PC-9 (cell line): ENCODE results near the gene FGF12. TPM values are rescaled to one million over a fixed set of nuclear protein-coding genes. Genes with fewer than 3 reads are reported as not detected.

Experiments
- BruUV-seq: library from RNA; stranded (reverse); fragments of 400-500 nt; replicated peaks from 2 replicates; lab custom pipeline; 2021; lab: Mats Ljungman, UMichigan
- CTCF ChIA-PET: fragments of 300-600 bp; sonication (Branson Sonifier 250); formaldehyde crosslinking; loops from one replicate; lab custom pipeline; 2022; ENCODE audit warnings: antibody characterized with exemption; lab: Charles Lee
- POLR2A ChIA-PET: fragments of 300-600 bp; sonication (Branson Sonifier 250); formaldehyde crosslinking; loops from one replicate; lab custom pipeline; 2022; ENCODE audit warnings: antibody characterized with exemption; ENCODE audit not compliant: unreplicated experiment; lab: Charles Lee
- DNase-seq, 2 experiments: peaks; one replicate each; pipeline versions ENCODE4 v3.0.0 to v3.0.0-alpha.2; 2015 to 2022; ENCODE audit warnings: mixed read lengths in 1 of 2
- H2AFZ ChIP-seq: fragments of 200-600 bp; sonication (generic); 2 replicates; pipeline ENCODE4 v1.8.1; 2017; ENCODE audit warnings: antibody characterized with exemption
- H3F3A ChIP-seq: fragments of 200-600 bp; sonication (generic); 2 replicates; pipeline ENCODE4 v1.8.1; 2017; ENCODE audit warnings: antibody characterized with exemption, mild to moderate bottlenecking, low read depth; ENCODE audit not compliant: insufficient read depth
- H3K27ac ChIP-seq: fragments of 200-600 bp; sonication (generic); 2 replicates; pipeline ENCODE4 v1.6.1; 2016; ENCODE audit warnings: mixed run types
- H3K27me3 ChIP-seq: fragments of 200-600 bp; sonication (generic); 2 replicates; pipeline ENCODE4 v1.6.1; 2016; ENCODE audit warnings: low read depth, mixed run types; ENCODE audit not compliant: insufficient read depth
- H3K36me3 ChIP-seq: fragments of 200-600 bp; sonication (generic); 2 replicates; pipeline ENCODE4 v1.6.1; 2016; ENCODE audit warnings: low read depth, mixed run types
- H3K4me1 ChIP-seq: fragments of 200-600 bp; sonication (generic); replicated peaks from 2 replicates; pipeline ENCODE4 v1.6.1; 2016; ENCODE audit warnings: mixed run types; ENCODE audit not compliant: insufficient read depth
- H3K4me2 ChIP-seq: fragments of 200-600 bp; sonication (generic); 2 replicates; pipeline ENCODE4 v1.6.1; 2017; ENCODE audit warnings: mixed run types
- H3K4me3 ChIP-seq: fragments of 200-600 bp; sonication (generic); 2 replicates; pipeline ENCODE4 v1.6.1; 2016; ENCODE audit warnings: mixed run types
- H3K79me2 ChIP-seq: fragments of 200-600 bp; sonication (generic); 2 replicates; pipeline ENCODE4 v1.6.1; 2017; ENCODE audit warnings: low read depth, mixed run types
- H3K9me2 ChIP-seq: fragments of 200-600 bp; sonication (generic); 2 replicates; pipeline ENCODE4 v1.8.1; 2017; ENCODE audit warnings: mild to moderate bottlenecking; ENCODE audit not compliant: insufficient read depth
- H3K9me3 ChIP-seq: fragments of 200-600 bp; sonication (generic); 2 replicates; pipeline ENCODE4 v1.8.1; 2016; ENCODE audit warnings: low read depth; ENCODE audit not compliant: insufficient read depth
- H4K20me1 ChIP-seq: fragments of 200-600 bp; sonication (generic); 2 replicates; pipeline ENCODE4 v1.8.1; 2017; ENCODE audit not compliant: insufficient read depth
- EZH2 ChIP-seq: fragments of 200-600 bp; sonication (generic); IDR thresholded peaks from 2 replicates; pipeline ENCODE4 v1.8.0; 2017; ENCODE audit warnings: antibody characterized with exemption, low read depth
- intact Hi-C: fragments of 100-400 bp; cut with micrococcal nuclease; formaldehyde crosslinking; loops from one replicate; pipeline ENCODE4 v1.10.0; 2022; ENCODE audit not compliant: unreplicated experiment
- total RNA-seq: library from RNA; stranded (reverse); gene quantifications from 2 replicates; pipeline ENCODE4 v1.2.3, GENCODE V29; 2021
- TF ChIP-seq, protein P1 (sequence below): fragments of 200-600 bp; sonication (generic); conservative IDR thresholded peaks from 2 replicates; pipeline ENCODE4 v1.6.1; 2017; ENCODE audit warnings: mixed run types, antibody characterized with exemption, mild to moderate bottlenecking, moderate library complexity

The FGF12 gene
- total RNA-seq, 1 experiment from 2014 or later = 10.9 TPM

DNA sequence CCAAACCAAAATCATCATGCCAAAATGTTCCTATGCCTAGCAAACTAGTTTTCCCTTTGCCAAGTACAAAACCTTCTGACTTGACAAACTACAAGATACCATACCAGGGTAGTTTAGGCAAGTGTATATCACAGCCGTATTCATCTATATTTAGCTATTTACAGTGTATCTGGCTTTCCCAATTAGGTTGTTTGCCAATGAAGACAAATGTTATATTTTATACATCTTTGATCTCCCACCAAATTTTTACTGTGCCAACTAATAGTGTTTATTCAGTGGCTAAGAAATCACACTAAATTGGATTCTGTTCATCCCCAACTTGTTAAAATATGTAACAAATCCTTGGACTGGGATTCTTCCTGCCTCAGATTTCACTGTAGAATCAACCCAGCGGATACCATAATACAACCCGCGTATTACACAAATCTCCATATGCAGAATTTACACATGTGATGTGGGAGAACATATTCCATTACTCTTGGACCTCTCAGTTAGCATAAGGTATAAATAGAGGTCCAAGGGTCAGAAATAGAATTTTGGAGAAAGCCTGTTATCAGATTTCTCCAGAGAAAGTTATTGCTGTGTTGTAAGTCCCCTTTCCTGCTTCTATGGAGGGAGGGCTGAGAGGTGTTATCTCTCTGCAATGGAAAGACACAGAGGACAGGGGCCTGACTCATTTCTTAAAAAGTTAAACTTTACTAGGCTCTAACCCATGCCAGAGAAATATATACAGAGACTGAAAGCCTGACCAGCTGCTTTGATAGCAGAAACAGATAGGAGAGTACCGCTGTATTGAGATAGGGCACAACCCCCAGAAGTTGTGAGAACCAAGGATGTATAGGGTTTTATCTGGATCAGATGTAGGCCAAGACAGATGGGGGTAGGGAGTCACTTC lies 467.0 kb downstream of the FGF12 start:
- POLR2A ChIA-PET = no interaction called here
- TF ChIP-seq EZH2 = no peak
- TF ChIP-seq, protein P1, sequence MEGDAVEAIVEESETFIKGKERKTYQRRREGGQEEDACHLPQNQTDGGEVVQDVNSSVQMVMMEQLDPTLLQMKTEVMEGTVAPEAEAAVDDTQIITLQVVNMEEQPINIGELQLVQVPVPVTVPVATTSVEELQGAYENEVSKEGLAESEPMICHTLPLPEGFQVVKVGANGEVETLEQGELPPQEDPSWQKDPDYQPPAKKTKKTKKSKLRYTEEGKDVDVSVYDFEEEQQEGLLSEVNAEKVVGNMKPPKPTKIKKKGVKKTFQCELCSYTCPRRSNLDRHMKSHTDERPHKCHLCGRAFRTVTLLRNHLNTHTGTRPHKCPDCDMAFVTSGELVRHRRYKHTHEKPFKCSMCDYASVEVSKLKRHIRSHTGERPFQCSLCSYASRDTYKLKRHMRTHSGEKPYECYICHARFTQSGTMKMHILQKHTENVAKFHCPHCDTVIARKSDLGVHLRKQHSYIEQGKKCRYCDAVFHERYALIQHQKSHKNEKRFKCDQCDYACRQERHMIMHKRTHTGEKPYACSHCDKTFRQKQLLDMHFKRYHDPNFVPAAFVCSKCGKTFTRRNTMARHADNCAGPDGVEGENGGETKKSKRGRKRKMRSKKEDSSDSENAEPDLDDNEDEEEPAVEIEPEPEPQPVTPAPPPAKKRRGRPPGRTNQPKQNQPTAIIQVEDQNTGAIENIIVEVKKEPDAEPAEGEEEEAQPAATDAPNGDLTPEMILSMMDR = no peak
- Histone ChIP-seq H2AFZ (no peak overlapping the region), H3K9me2 (no peaks in the 10 kb centered on the region), H3K4me2 (no peak overlapping the region), H3K9me3 (no peaks in the 10 kb centered on the region), H3K27ac (no peak overlapping the region), H3K27me3 (no peaks in the 10 kb centered on the region), H3K36me3 (no peaks in the 10 kb centered on the region), H3K79me2 (no peaks in the 10 kb centered on the region), H4K20me1 (no peaks in the 10 kb centered on the region), H3F3A (no peaks in the 10 kb centered on the region), H3K4me1 (no peaks in the 10 kb centered on the region), H3K4me3 (no peak overlapping the region)
- intact Hi-C loops = no loop called here
- no peak for DNase-seq
- BruUV-seq = no TSS peak
- CTCF ChIA-PET = no interaction called here

DNA sequence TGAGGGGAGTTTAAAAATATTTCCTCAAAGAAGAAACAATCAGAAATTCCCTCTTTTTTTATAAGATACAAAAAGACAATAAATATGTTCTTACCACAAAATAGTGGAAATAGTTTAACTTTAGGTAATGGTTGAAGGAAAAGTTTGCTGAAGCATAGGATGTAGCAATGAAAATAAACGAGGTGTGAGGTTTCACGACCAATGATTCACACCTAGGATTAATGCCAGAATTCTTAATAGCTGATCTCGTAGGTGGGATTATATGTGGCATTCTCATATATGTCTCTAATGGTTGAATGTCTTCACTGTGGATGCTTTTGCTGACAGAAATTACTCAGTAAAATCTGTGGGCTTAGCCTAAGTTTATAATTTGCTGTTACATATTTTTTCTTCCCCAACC lies 467.7 kb downstream of the FGF12 start:
- Histone ChIP-seq H3K4me1 (no peaks in the 10 kb centered on the region), H3K27me3 (no peaks in the 10 kb centered on the region), H3K9me3 (no peaks in the 10 kb centered on the region), H2AFZ (no peak overlapping the region), H3K36me3 (no peaks in the 10 kb centered on the region), H3K79me2 (no peaks in the 10 kb centered on the region), H3K9me2 (no peaks in the 10 kb centered on the region), H4K20me1 (no peaks in the 10 kb centered on the region), H3K4me3 (no peak overlapping the region), H3K27ac (no peak overlapping the region), H3K4me2 (no peak overlapping the region), H3F3A (no peaks in the 10 kb centered on the region)
- BruUV-seq = no TSS peak
- TF ChIP-seq, protein P1 = no peak
- no peak for TF ChIP-seq EZH2
- ChIA-PET CTCF (interaction anchor here (0.6 kb wide), 1 partner anchor 321 kb away, joined by 3 read pairs; no protein-coding TSS in a partner anchor), POLR2A (no interaction called here)
- no peak for DNase-seq
- intact Hi-C loops = no loop called here

DNA sequence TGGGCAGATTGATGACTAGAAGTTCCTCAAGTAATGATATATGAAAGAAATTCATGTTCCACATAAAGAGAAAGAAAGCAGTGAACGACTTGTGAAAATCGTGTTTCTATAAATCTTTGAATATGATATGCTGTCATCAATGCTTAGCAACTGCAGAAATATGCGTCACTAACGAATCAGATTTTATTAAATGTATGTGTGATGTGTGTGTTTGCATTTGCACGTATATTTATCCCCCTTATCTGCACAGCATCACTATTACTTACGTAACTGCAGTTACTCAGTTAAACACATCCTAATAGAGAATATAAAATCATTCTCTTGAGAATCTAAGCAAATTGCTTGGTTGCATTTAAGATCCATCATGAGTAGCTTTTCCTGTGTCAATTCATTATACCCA lies 468.6 kb downstream of the FGF12 start:
- CTCF ChIA-PET = no interaction called here
- Histone ChIP-seq H3F3A (no peaks in the 10 kb centered on the region), H3K79me2 (no peaks in the 10 kb centered on the region), H3K9me3 (no peaks in the 10 kb centered on the region), H3K4me2 (no peak overlapping the region), H3K27ac (no peak overlapping the region), H3K4me1 (no peaks in the 10 kb centered on the region), H4K20me1 (no peaks in the 10 kb centered on the region), H3K36me3 (no peaks in the 10 kb centered on the region), H3K4me3 (no peak overlapping the region), H3K9me2 (no peaks in the 10 kb centered on the region), H3K27me3 (no peaks in the 10 kb centered on the region), H2AFZ (no peak overlapping the region)
- TF ChIP-seq, protein P1 = no peak
- no peak for TF ChIP-seq EZH2
- intact Hi-C loops = no loop called here
- BruUV-seq = no TSS peak
- DNase-seq = no peak
- POLR2A ChIA-PET = no interaction called here
